Measurements from ENCODE around the gene MYO18B.

The MYO18B gene

GRCh38 chr22:25749420-25750169 is 7.6 kb downstream of the MYO18B start:
- DNase-seq, result peak; percentile 61

GRCh38 chr22:25750569-25751173 is 8.7 kb downstream of the MYO18B start:
- DNase-seq, result no peak

- DNase-seq, result no peak
Measured at GRCh38 chr22:25751174-25751581, 9.2 kb downstream of the MYO18B start.

- DNase-seq, result no peak
Measured at GRCh38 chr22:25752615-25753214, 10.7 kb downstream of the MYO18B start.

GRCh38 chr22:25753252-25753651 is 11.3 kb downstream of the MYO18B start:
- no peak for DNase-seq

- no peak for DNase-seq
Measured at GRCh38 chr22:25754527-25755202, 12.7 kb downstream of the MYO18B start.

GRCh38 chr22:25757686-25758085 is 15.7 kb downstream of the MYO18B start:
- DNase-seq, result no peak

- no peak for DNase-seq
Measured at GRCh38 chr22:25758316-25758715, 16.3 kb downstream of the MYO18B start.

- no peak for DNase-seq
Measured at GRCh38 chr22:25759825-25760231, 17.8 kb downstream of the MYO18B start.

GRCh38 chr22:25760294-25760693 is 18.3 kb downstream of the MYO18B start:
- no peak for DNase-seq

- no peak for DNase-seq
Measured at GRCh38 chr22:25760848-25761595, 19.0 kb downstream of the MYO18B start.

GRCh38 chr22:25762147-25762546 is 20.2 kb downstream of the MYO18B start:
- no peak for DNase-seq

GRCh38 chr22:25763239-25763777 is 21.3 kb downstream of the MYO18B start:
- DNase-seq, result no peak

- DNase-seq, result no peak
Measured at GRCh38 chr22:25764270-25765015, 22.5 kb downstream of the MYO18B start.

- DNase-seq, result no peak
Measured at GRCh38 chr22:25765016-25765367, 23.0 kb downstream of the MYO18B start.

GRCh38 chr22:25765801-25766200 is 23.8 kb downstream of the MYO18B start:
- DNase-seq, result no peak

GRCh38 chr22:25766418-25766817 is 24.4 kb downstream of the MYO18B start:
- DNase-seq, result no peak

- DNase-seq, result no peak
Measured at GRCh38 chr22:25770333-25770732, 28.3 kb downstream of the MYO18B start.

- no peak for DNase-seq
Measured at GRCh38 chr22:25772288-25772687, 30.3 kb downstream of the MYO18B start.

- peak; percentile 54 for DNase-seq
Measured at GRCh38 chr22:25774575-25775026, 32.6 kb downstream of the MYO18B start.

- DNase-seq, result no peak
Measured at GRCh38 chr22:25775531-25775930, 33.5 kb downstream of the MYO18B start.

- no peak for DNase-seq
Measured at GRCh38 chr22:25777411-25777810, 35.4 kb downstream of the MYO18B start.

Measured in stimulated activated CD8-positive, alpha-beta memory T cell treated with anti-CD3 and anti-CD28 coated beads, Interleukin-4, amount 100 ng/mL, for 48 hours (primary cell).